GM21528 (cell line): ENCODE data around the gene ATAD1.
A peak's percentile ranks its signal among the peaks of the same experiment; 100 is the strongest.
"Not testable (repeated sequence)": the region's sequence is repeated elsewhere in the genome, so short reads cannot be mapped to it uniquely, and the experiment has no call there.

Source experiments
- ATAC-seq: cut with Tn5 transposase; IDR thresholded peaks from one replicate; pipeline ENCODE4 v1.9.1; 2021; ENCODE audit warnings: mild to moderate bottlenecking, moderate library complexity; ENCODE audit not compliant: unreplicated experiment, low FRiP score

ATAD1 gene

DNA sequence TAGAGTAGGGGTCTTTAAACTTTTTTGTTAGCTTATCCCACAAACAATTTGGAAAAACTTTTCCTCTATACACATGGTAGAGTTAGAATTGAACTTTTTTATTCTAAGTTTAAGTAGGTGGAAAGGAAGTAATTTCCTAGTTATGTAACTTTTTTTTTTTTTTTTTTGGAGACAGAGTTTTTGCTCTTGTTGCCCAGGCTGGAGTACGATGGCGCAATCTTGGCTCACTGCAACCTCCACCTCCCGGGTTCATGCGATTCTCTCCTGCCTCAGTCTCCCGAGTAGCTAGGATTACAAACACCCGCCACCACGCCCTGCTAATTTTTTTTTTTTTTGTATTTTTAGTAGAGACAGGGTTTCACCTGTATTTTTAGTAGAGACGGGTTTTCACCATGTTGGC, 28.7 kb upstream of the ATAD1 start:
- not testable (repeated sequence) for ATAC-seq

DNA sequence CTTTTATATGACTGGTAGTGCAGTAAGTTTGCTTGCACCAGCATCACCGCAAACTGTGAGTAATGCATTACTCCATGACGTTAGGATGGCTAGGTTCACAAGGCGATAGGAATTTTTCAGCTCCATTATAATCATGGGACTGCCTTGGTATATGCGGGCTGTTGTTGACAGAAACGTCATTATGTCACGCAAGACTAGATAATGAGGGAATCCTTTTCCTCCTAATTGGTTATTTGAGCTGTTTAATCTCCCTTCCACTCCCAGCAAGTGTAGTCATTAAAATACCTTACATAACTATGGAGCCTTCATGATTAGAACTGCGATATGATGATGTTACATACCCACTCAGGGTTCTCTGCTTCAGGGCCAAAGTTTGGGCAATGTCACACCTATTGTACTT, 28.0 kb upstream of the ATAD1 start:
- no peak for ATAC-seq

DNA sequence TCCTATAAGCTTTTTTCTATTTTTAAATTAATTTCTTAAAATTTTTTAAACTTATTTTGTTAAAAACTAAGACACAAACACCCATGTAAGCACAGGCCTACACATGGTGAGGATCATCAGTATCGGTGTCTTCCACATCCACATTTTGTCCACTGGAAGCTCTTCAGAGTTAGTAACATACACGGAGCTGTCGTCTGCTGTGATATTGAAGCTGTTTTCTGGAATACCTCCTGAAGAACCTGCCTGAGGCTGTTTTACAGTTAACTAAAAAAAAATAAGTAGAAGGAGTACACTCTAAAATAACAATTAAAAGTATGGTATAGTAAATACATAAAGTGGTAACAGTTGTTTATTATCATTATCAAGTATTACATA, 27.6 kb upstream of the ATAD1 start:
- ATAC-seq = no peak

DNA sequence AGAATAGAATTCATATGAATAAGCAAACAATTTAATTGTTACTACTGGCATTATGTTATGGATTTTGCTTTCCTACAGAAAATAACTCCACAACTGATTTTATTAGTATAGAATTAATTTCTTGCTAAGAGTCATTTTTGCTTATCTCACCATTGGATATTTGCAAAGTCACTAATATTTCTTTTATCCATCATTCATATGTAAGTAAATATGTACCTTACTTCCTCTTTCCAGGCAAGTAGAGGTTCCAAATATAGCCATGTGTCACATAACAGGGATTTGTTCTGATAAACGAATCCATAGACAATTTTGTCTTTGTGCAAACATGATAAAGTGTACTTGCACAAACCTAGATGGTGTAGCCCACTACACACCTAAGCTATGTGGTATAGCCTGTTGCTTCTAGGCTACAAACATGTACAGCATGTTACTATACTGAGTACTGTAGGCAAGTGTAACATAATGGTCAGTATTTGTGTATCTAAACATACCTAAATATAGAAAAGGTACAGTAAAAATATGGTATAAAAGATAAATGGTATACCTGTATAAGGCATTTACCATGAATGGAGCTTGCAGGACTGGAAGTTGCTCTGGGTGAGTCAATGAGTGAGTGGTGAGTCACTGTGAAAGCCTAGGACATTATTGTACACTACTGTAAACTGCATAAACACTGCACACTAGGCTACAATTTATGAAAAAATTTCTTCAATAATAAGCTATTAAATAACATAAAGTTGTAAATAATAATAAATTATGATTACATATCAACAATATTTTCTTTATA, 27.0 kb upstream of the ATAD1 start:
- ATAC-seq = no peak

DNA sequence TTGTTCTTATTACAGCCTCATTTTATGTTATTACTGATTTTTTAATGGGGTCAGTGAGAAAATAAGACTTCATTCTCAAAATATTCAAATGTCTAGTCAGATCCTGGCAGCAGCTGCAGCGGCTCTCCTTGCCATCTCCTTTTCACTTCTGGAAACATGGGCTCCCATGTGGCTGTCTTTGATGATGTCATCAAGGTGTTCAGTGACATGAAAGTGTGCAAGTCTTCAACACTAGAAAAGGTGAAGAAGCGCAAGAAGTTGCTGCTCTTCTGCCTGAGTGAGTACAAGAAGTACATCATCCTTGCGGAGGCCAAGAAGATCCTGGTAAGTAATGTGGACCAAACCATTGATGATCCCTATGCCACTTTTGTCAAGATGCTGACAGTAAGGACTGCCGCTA, 25.7 kb upstream of the ATAD1 start:
- ATAC-seq = no peak

DNA sequence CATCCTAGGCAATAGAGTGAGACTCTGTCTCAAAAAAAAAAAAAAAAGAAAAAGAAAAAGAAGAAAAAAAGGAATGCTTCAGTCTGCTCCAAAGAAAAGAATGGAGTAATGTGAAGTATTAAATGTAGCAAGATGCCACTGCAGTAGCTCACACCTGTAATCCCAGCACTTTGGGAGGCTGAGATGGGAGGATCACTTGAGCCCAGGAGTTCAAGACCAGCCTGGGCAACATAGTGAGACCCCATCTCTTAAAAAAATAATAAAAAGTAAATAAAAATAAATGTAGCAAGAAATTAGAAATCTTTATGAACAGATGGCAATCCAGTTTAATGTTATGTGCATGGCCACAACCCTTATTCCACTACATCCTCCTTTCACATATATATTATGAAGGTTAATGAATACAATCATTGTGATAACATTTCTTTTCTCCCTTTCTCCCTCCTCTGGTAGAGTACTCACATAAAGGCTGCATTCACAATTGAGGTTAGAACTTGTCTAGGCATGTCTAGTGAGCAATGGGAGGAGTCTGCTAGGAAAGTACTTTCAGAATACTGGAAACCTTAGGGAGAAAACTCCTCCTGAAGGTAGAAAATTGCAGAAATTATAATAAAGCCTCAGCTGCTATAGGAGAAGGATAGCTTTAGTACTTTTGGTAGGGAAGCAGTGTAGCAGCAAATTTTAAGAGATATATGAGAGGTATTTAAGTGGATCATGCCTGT, 24.9 kb upstream of the ATAD1 start:
- ATAC-seq = no peak

DNA sequence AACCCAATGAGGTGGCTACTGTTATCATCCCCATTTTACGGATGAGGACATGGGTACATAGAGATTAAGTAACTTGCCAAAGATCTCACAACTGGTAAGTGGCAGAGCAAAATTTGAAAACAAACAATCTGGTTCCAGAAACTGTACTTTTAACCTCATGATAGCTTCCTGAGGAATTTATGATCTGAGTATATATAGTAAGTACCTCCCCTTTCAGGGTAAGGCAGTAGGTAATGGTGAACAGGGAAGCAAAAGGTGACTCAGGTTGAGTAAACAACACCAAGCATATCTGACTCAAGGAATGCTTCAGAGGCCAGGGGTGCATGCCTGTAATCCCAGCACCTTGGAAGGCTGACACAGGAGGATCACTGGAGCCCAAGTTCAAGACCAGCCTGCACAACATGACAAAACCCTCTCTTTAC, 24.2 kb upstream of the ATAD1 start:
- no peak for ATAC-seq

- ATAC-seq = no peak
Observed at GRCh38 chr10:87841186-87841585, 23.2 kb upstream of the ATAD1 start.

GRCh38 chr10:87838650-87839049, 20.6 kb upstream of the ATAD1 start:
- no peak for ATAC-seq

- ATAC-seq = no peak
Observed at GRCh38 chr10:87837445-87837844, 19.4 kb upstream of the ATAD1 start.

- no peak for ATAC-seq
Observed at GRCh38 chr10:87836098-87836497, 18.1 kb upstream of the ATAD1 start.

GRCh38 chr10:87829986-87830729, 12.1 kb upstream of the ATAD1 start:
- no peak for ATAC-seq

- ATAC-seq = not testable (repeated sequence)
Observed at GRCh38 chr10:87829051-87829450, 11.0 kb upstream of the ATAD1 start.

- no peak for ATAC-seq
Observed at GRCh38 chr10:87827681-87828080, 9.7 kb upstream of the ATAD1 start.

GRCh38 chr10:87826653-87827052, 8.6 kb upstream of the ATAD1 start:
- no peak for ATAC-seq

- ATAC-seq = no peak
Observed at GRCh38 chr10:87819289-87819585, 1.2 kb upstream of the ATAD1 start.

DNA sequence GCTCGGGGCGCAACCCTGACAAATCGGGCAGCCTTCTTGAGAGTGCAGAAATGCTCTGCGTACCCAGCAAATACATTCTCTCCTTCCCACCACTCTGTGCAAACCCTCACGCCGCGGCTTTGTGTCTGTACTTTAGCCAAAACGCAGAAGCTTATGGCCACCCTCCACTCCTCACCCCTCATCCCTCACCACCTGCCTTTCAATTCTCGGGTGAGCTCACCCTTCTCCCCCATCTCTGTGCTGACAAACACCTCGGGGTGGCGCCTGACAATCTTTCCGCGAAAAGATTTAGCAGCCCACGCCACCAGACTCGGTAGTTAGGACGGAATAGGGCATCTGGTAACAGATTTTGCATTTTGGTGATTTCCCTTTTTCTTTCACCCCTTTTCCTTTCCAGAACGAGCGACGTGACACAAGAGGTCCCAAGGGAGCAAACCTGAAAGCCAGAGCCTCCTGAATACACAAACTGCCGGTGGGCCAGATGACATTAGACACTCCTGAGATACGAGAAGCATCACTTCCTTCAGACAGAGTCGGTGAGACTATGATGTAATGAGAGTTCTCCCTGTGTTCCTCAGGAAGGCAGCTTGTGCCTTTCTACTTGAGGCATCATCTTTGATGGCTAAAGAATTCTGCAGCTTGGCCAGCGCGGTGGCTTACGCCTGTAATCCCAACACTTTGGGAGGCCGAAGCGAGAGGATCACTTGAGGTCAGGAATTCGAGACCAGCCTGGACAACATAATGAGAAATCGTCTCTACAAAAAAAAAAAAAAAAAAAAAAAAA, 671 bp upstream of the ATAD1 start:
- peak; percentile 65 for ATAC-seq

DNA sequence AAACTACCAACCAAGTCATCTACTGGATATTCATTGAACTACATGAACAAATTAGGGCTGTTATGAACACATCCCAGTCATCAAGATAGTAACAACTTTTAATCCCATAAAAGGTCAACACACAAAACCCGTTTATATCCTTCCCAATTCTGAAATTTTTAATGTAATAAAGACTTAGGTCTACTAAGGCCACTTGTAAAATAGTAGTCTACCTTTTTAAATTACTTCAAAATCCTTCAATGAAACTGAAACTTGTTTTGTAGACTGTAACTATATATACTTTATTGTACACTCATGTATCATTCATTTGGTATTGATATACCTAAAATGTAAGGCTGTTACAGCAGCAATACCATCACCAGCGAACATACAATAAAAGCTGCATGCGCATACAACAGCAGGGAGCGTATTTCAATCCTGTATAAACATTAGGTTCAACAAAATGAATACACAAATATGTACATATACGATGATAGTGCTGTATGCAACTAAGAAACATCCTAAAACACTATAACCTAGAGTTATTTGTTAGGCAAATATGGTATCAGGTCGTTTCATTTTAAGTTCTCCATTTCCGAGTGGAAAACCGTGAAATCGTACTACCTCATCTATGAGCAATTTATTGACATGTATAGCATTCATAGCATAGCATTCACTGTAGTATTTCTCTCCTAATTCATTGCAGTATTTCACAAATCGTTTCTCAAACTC, 973 bp downstream of the ATAD1 start:
- ATAC-seq = no peak

DNA sequence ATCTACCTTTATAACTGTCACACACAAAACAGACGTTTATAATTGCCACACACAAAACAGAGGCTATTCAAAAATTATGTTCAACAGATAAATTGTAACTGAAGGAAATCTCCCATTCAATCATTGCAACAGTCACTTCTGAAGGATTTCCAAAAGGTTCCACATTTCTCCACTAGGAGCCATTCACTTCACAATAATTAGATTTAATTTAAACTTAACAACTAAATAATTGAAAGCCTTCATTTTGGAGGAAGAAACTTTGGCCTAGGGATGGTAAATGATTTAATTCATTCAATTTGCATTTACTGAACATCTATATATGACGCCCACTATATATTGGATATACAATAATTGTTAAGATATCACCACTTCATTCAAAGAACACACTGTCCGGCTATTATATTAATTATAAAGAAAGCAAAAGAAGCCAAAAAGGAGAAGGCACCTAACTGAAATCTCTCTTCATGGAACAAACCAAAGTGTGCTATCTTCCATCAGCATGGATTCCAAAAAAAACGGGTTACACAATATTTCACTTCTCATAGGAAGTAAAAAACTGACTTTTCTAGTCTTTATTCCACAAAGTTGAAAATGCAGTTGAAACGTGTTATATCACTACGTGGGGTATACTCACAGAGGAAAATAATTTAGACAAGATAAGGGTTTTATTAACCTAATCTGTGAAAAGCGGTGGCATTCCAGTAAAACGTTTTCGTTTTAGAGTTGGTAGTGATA, 1.7 kb downstream of the ATAD1 start:
- no peak for ATAC-seq
